Cardiac muscle cell (in vitro differentiated cells and primary cell): Measurements from ENCODE around the gene LIMCH1. TPM values are rescaled to one million over a fixed set of nuclear protein-coding genes. Genes with fewer than 3 reads are reported as not detected.

ENCODE experiments used
- DNase-seq, 2 donors: peaks; one replicate each; pipeline versions ENCODE4 v3.0.0 to v3.0.0-alpha.2; 2010 to 2017; ENCODE audit warnings: low read depth in 1 of 2, low spot score in 1 of 2
- H3K27ac ChIP-seq: fragments of 200-600 bp; sonication (generic); 2 replicates; pipeline ENCODE4 v1.5.1; 2016
- H3K27me3 ChIP-seq: fragments of 200-600 bp; sonication (generic); 2 replicates; pipeline ENCODE4 v1.6.0; 2016; ENCODE audit warnings: control low read depth
- H3K36me3 ChIP-seq: fragments of 200-600 bp; sonication (generic); 2 replicates; pipeline ENCODE4 v1.5.1; 2016; ENCODE audit warnings: control low read depth
- H3K4me1 ChIP-seq: fragments of 200-600 bp; sonication (generic); 2 replicates; pipeline ENCODE4 v1.8.1; 2017; ENCODE audit warnings: low read depth, mild to moderate bottlenecking, mixed run types
- H3K4me3 ChIP-seq: fragments of 200-600 bp; sonication (generic); 2 replicates; pipeline ENCODE4 v1.5.1; 2016; ENCODE audit warnings: mild to moderate bottlenecking
- H3K9me3 ChIP-seq: fragments of 200-600 bp; sonication (generic); 2 replicates; pipeline ENCODE4 v1.5.1; 2017; ENCODE audit warnings: low read depth, mild to moderate bottlenecking, control low read depth
- CTCF ChIP-seq: IDR thresholded peaks from 2 replicates; pipeline ENCODE4 v1.5.1; 2012; ENCODE audit warnings: low read depth, mild to moderate bottlenecking, low read length
- polyA plus RNA-seq: library from polyadenylated mRNA; unstranded; fragments of >200 nt; fragmentation: Nextera tagmentation; extraction: Ambion mirVana; gene quantifications from 2 replicates; pipeline ENCODE4 v1.2.1, GENCODE V29; 2016
- total RNA-seq: library from RNA; depleted of rRNA; stranded (reverse); fragments of >200 nt; gene quantifications from 2 replicates; pipeline ENCODE4 v1.2.3, GENCODE V29; 2016

LIMCH1 gene
- total and polyA plus RNA-seq, 2 experiments from 2014 or later, result 2.8 to 4.5 TPM

GRCh38 chr4:41683326-41683725 is 145.4 kb downstream of the LIMCH1 start:
- TF ChIP-seq CTCF, result no peak
- peaks cover 35% of the 10 kb centered on the region for H3K27me3 ChIP-seq
- no peaks in the 10 kb centered on the region for H3K4me1 ChIP-seq
- H3K9me3 ChIP-seq, result no peaks in the 10 kb centered on the region
- no peaks in the 10 kb centered on the region for H3K36me3 ChIP-seq
- H3K4me3 ChIP-seq, result no peak overlapping the region
- no peak for DNase-seq
- no peak overlapping the region for H3K27ac ChIP-seq

GRCh38 chr4:41686893-41687292 is 148.9 kb downstream of the LIMCH1 start:
- H3K9me3 ChIP-seq, result no peaks in the 10 kb centered on the region
- no peak for TF ChIP-seq CTCF
- no peak for DNase-seq
- H3K4me3 ChIP-seq, result no peak overlapping the region
- no peaks in the 10 kb centered on the region for H3K4me1 ChIP-seq
- no peak overlapping the region for H3K27ac ChIP-seq
- H3K27me3 ChIP-seq, result peaks cover 47% of the 10 kb centered on the region
- no peaks in the 10 kb centered on the region for H3K36me3 ChIP-seq

GRCh38 chr4:41687971-41688370 is 150.0 kb downstream of the LIMCH1 start:
- no peak for TF ChIP-seq CTCF
- no peaks in the 10 kb centered on the region for H3K9me3 ChIP-seq

GRCh38 chr4:41692717-41693345 is 154.9 kb downstream of the LIMCH1 start:
- H3K36me3 ChIP-seq, result no peaks in the 10 kb centered on the region

More at GRCh38 chr4:41687971-41688370, 150.0 kb downstream of the LIMCH1 start:
- no peak for DNase-seq
- no peak overlapping the region for H3K27ac ChIP-seq
- H3K4me3 ChIP-seq, result no peak overlapping the region
- no peaks in the 10 kb centered on the region for H3K36me3 ChIP-seq
- H3K27me3 ChIP-seq, result peaks cover 47% of the 10 kb centered on the region
- H3K4me1 ChIP-seq, result no peaks in the 10 kb centered on the region

GRCh38 chr4:41693629-41694028 is 155.7 kb downstream of the LIMCH1 start:
- Histone ChIP-seq H3K27ac (no peak overlapping the region), H3K9me3 (no peaks in the 10 kb centered on the region), H3K4me3 (no peak overlapping the region), H3K4me1 (no peaks in the 10 kb centered on the region), H3K36me3 (no peaks in the 10 kb centered on the region), H3K27me3 (peaks cover 62% of the 10 kb centered on the region)
- peak; percentile 37 to 51 for DNase-seq
- peak; percentile 53 for TF ChIP-seq CTCF

More at GRCh38 chr4:41692717-41693345, 154.9 kb downstream of the LIMCH1 start:
- Histone ChIP-seq H3K9me3 (no peaks in the 10 kb centered on the region), H3K4me3 (no peak overlapping the region), H3K4me1 (no peaks in the 10 kb centered on the region), H3K27ac (no peak overlapping the region), H3K27me3 (peaks cover 56% of the 10 kb centered on the region)
- DNase-seq, result peak; percentile 70 to 73
- peak; percentile 91 for TF ChIP-seq CTCF
